ENCODE results near the gene POLR2J.

The POLR2J gene

DNA sequence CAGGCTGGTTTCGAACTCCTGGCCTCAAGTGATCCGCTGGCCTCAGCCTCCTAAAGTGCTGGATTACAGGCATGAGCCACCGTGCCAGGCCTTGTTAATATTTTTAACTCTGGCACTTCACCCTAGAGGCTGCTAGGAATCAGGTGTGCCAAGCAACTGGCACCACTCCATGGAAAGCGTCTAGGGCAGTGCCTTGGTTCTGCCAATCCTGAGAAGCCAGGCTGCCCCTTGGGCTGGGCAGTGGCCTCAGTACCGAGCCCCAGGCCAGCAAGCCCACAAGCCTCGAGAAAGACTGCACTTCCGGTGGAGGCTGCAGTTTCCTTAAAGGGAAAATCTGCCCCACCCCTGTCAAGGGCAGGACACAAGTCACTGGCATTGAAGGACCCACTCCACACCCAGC lies 25.4 kb downstream of the POLR2J start:
- H3K4me1 ChIP-seq (ENCODE audit: control insufficient read depth in 1 of 2, insufficient read depth in 1 of 2, low read depth in 1 of 2, low read length in 1 of 2), result no peaks in the 10 kb centered on the region
- no peak overlapping the region for H3K4me3 ChIP-seq (ENCODE audit: low read depth in 1 of 2, low read length in 1 of 2)
- H3K9me3 ChIP-seq, result no peaks in the 10 kb centered on the region
- TF ChIP-seq, protein P1, sequence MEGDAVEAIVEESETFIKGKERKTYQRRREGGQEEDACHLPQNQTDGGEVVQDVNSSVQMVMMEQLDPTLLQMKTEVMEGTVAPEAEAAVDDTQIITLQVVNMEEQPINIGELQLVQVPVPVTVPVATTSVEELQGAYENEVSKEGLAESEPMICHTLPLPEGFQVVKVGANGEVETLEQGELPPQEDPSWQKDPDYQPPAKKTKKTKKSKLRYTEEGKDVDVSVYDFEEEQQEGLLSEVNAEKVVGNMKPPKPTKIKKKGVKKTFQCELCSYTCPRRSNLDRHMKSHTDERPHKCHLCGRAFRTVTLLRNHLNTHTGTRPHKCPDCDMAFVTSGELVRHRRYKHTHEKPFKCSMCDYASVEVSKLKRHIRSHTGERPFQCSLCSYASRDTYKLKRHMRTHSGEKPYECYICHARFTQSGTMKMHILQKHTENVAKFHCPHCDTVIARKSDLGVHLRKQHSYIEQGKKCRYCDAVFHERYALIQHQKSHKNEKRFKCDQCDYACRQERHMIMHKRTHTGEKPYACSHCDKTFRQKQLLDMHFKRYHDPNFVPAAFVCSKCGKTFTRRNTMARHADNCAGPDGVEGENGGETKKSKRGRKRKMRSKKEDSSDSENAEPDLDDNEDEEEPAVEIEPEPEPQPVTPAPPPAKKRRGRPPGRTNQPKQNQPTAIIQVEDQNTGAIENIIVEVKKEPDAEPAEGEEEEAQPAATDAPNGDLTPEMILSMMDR (IDR thresholded peaks at IDR 0.05), result no peak
- no peaks in the 10 kb centered on the region for H3K27me3 ChIP-seq
- peaks cover 87% of the 10 kb centered on the region for H3K36me3 ChIP-seq
- peak overlapping the region; percentile 33 for H3K27ac ChIP-seq

DNA sequence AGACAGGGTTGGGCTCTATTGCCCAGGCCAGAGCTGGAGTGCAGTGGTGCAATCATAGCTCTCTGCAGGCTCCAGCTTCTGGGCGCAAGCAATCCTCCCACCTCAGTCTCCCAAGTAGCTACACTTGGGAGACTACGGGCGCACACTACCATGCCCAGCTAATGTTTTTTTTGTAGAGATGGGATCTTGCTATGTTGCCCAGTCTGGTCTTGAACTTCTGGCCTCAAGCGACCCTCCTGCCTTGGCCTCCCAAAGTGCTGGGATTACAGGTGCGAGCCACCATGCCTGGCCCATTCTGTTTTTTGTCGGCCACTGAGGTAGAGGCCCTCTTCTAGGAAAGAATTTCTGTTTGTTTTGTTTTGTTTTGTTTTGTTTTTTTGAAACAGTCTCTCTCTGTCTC lies 26.3 kb downstream of the POLR2J start:
- H3K27ac ChIP-seq, result peak overlapping the region; percentile 33
- H3K4me3 ChIP-seq (ENCODE audit: low read depth in 1 of 2, low read length in 1 of 2), result no peak overlapping the region
- no peaks in the 10 kb centered on the region for H3K9me3 ChIP-seq
- H3K36me3 ChIP-seq, result peaks cover 87% of the 10 kb centered on the region
- H3K4me1 ChIP-seq (ENCODE audit: control insufficient read depth in 1 of 2, insufficient read depth in 1 of 2, low read depth in 1 of 2, low read length in 1 of 2), result no peaks in the 10 kb centered on the region
- no peaks in the 10 kb centered on the region for H3K27me3 ChIP-seq
- TF ChIP-seq, protein P1 (IDR thresholded peaks at IDR 0.05), result no peak

DNA sequence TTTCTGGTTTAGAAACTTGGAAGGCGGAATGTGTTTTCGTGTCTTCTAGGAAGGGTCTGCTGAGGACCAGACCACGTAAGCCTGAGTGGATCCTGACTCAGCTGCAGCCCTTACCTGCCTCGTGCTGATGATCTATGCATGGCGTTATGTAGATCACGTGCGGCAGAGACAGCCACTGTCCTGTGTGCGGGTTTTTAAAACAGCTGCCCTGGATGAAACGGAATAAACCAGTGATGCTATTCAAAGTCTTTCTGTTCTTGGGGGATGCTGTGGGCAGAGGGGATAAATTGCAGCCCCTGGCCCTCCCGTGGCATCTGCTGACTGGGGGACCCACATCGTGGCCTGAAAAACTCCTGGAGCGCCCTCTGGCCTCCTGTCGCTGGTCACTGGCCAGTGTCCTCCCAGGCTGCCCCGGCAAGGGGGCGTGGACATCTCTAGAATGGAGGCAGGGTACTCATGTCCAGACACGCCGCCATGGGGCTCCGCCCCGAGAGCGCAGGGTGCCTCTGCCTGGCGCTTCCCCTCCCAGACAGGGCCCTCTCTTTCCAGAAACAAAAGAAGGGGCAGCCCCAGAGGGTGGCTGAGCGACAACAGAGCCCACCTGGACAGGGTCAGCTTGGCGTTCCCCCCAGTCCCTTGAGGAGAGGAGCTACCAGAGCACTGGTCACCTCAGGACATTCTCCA lies 27.2 kb downstream of the POLR2J start:
- Histone ChIP-seq H3K27me3 (no peaks in the 10 kb centered on the region), H3K9me3 (no peaks in the 10 kb centered on the region), H3K4me3 (ENCODE audit: low read depth in 1 of 2, low read length in 1 of 2) (no peak overlapping the region), H3K4me1 (ENCODE audit: control insufficient read depth in 1 of 2, insufficient read depth in 1 of 2, low read depth in 1 of 2, low read length in 1 of 2) (no peaks in the 10 kb centered on the region), H3K36me3 (peaks cover 87% of the 10 kb centered on the region), H3K27ac (peak overlapping the region; percentile 13)
- TF ChIP-seq, protein P1 (IDR thresholded peaks at IDR 0.05), result no peak

DNA sequence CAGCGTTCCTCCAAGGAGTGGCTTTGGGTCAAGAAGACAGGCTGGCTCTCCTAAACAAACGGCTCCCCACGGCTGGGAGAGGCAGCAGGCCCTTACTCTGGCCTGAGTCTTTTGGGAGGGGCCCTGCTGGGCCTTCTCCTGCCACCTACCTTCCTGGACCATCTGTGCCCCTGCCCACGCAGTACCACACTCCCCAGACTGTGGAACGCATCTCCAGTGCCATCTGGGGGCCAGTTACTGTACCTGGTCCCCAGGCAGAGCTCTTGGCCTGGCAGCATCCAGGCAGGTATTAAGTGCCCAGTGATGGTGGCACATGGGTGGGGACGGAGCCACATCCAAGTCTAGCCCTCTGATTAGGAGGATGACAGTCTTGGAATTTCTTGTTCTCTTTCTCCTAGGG lies 28.5 kb downstream of the POLR2J start:
- no peaks in the 10 kb centered on the region for H3K27me3 ChIP-seq
- peaks cover 0 to 5% of the 10 kb centered on the region in 2 experiments for H3K4me1 ChIP-seq (ENCODE audit: control insufficient read depth in 1 of 2, insufficient read depth in 1 of 2, low read depth in 1 of 2, low read length in 1 of 2)
- peak overlapping the region; percentile 45 for H3K27ac ChIP-seq
- peaks cover 87% of the 10 kb centered on the region for H3K36me3 ChIP-seq
- H3K4me3 ChIP-seq (ENCODE audit: low read depth in 1 of 2, low read length in 1 of 2), result no peak overlapping the region
- TF ChIP-seq, protein P1 (IDR thresholded peaks at IDR 0.05), result peak; percentile 14
- no peaks in the 10 kb centered on the region for H3K9me3 ChIP-seq

DNA sequence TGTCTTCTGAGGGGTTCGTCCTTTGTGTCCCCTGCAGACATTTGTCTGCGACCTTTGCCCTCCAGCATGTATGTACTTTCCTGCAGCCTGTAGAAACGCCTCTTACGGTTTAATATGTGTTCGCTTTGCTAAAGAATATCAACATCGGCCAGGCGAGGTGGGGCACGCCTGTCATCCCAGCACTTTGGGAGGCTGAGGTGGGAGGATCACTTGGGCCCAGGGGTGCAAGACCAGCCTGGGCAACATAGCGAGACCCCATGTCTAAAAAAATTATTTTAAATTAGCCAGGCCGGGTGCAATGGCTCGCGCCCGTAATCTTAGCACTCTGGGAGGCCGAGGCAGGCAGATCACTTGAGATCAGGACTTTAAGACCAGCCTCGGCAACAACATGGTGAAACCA lies 29.6 kb downstream of the POLR2J start:
- Histone ChIP-seq H3K4me1 (ENCODE audit: control insufficient read depth in 1 of 2, insufficient read depth in 1 of 2, low read depth in 1 of 2, low read length in 1 of 2) (peaks cover 3 to 14% of the 10 kb centered on the region in 2 experiments), H3K36me3 (peaks cover 88% of the 10 kb centered on the region), H3K27me3 (no peaks in the 10 kb centered on the region), H3K9me3 (no peaks in the 10 kb centered on the region), H3K4me3 (ENCODE audit: low read depth in 1 of 2, low read length in 1 of 2) (no peak overlapping the region), H3K27ac (no peak overlapping the region)
- TF ChIP-seq, protein P1 (IDR thresholded peaks at IDR 0.05), result no peak

Measured in neutrophil (primary cell).